GM19240 (cell line): Measurements from ENCODE around the gene C5orf15.
"Not testable (repeated sequence)": the region's sequence is repeated elsewhere in the genome, so short reads cannot be mapped to it uniquely, and the experiment has no call there.

Experiments used
- DNase-seq: peaks from one replicate; pipeline ENCODE4 v3.0.0; 2011; ENCODE audit warnings: low spot score; ENCODE audit not compliant: insufficient read length

Gene C5orf15

GRCh38 chr5:133994297-133994989 lies 26.0 kb upstream of the C5orf15 start:
- DNase-seq = no peak

GRCh38 chr5:133993185-133993936 lies 24.9 kb upstream of the C5orf15 start:
- DNase-seq = no peak

GRCh38 chr5:133992429-133993155 lies 24.2 kb upstream of the C5orf15 start:
- no peak for DNase-seq

GRCh38 chr5:133991171-133991910 lies 22.9 kb upstream of the C5orf15 start:
- DNase-seq = no peak

- DNase-seq = no peak
Measured at GRCh38 chr5:133990396-133990795, 22.0 kb upstream of the C5orf15 start.

- DNase-seq = no peak
Measured at GRCh38 chr5:133985540-133986180, 17.2 kb upstream of the C5orf15 start.

- no peak for DNase-seq
Measured at GRCh38 chr5:133983674-133984073, 15.2 kb upstream of the C5orf15 start.

GRCh38 chr5:133981714-133982113 lies 13.3 kb upstream of the C5orf15 start:
- DNase-seq = no peak

- DNase-seq = no peak
Measured at GRCh38 chr5:133980652-133981051, 12.2 kb upstream of the C5orf15 start.

- no peak for DNase-seq
Measured at GRCh38 chr5:133978943-133979342, 10.5 kb upstream of the C5orf15 start.

GRCh38 chr5:133977858-133978257 lies 9.4 kb upstream of the C5orf15 start:
- no peak for DNase-seq

GRCh38 chr5:133977161-133977787 lies 8.8 kb upstream of the C5orf15 start:
- DNase-seq = no peak

GRCh38 chr5:133975546-133975945 lies 7.1 kb upstream of the C5orf15 start:
- DNase-seq = not testable (repeated sequence)

GRCh38 chr5:133974142-133974541 lies 5.7 kb upstream of the C5orf15 start:
- no peak for DNase-seq

- no peak for DNase-seq
Measured at GRCh38 chr5:133970325-133970909, 2.0 kb upstream of the C5orf15 start.

GRCh38 chr5:133969654-133970324 lies 1.4 kb upstream of the C5orf15 start:
- DNase-seq = no peak

GRCh38 chr5:133967698-133968203 lies 674 bp downstream of the C5orf15 start:
- no peak for DNase-seq

- DNase-seq = no peak
Measured at GRCh38 chr5:133967124-133967523, 1.3 kb downstream of the C5orf15 start.

GRCh38 chr5:133966090-133966489 lies 2.3 kb downstream of the C5orf15 start:
- no peak for DNase-seq
